K562 (cell line): ENCODE data around the gene FAM227B. TPM values are rescaled to one million over a fixed set of nuclear protein-coding genes. Genes with fewer than 3 reads are reported as not detected.

Experiments used
- ATAC-seq: fragments of 200-7000 bp; cut with Tn5 transposase; 3 replicates; pipeline ENCODE4 v1.9.1; 2020; ENCODE audit warnings: moderate library complexity
- BruUV-seq: library from RNA; stranded (reverse); fragments of 400-500 nt; replicated peaks from 2 replicates; lab custom pipeline; 2021; lab: Mats Ljungman, UMichigan
- CTCF ChIA-PET: fragments of 300-600 bp; formaldehyde crosslinking; extraction: SDS; loops from one replicate; lab custom pipeline; 2021; ENCODE audit warnings: low intra/inter-chr PET ratio; lab: Yijun Ruan, JAX
- POLR2A ChIA-PET: fragments of 300-600, 350-650 bp; sonication (Branson Sonifier 250); formaldehyde crosslinking; extraction: SDS; loops from one replicate; lab custom pipeline; 2021; ENCODE audit warnings: antibody characterized with exemption, inconsistent platforms; lab: Yijun Ruan, JAX
- DNase-seq, 4 experiments: peaks; one replicate each; pipeline versions ENCODE4 v3.0.0 to v3.0.0-alpha.2; 2011 to 2018; ENCODE audit warnings: low spot score in 3 of 4, mixed read lengths in 3 of 4; ENCODE audit errors: extremely low read depth in 1 of 4
- FAIRE-seq: peaks from 2 replicates; lab custom pipeline; 2011; peaks lifted over from hg19 to GRCh38; lab: Jason Lieb, UNC
- H2AFZ ChIP-seq: 2 replicates; pipeline ENCODE4 v1.6.0; 2011; ENCODE audit warnings: low read depth, low read length, control low read depth, inconsistent platforms
- H3K27ac ChIP-seq: fragments of 200-600 bp; 3 replicates; pipeline ENCODE4 v1.8.0; 2011; ENCODE audit warnings: low read depth, mild to moderate bottlenecking, control low read depth, inconsistent platforms, low read length, moderate library complexity, mixed read lengths; ENCODE audit errors: extremely low read depth
- H3K27me3 ChIP-seq, 2 experiments: fragments of 300-600 bp in 1 of 2; 2 replicates in 1 of 2; 3 replicates in 1 of 2; pipeline versions ENCODE4 v1.6.0 to v1.8.0; 2011; ENCODE audit warnings: inconsistent platforms in 2 of 2, low read length in 2 of 2, mild to moderate bottlenecking in 1 of 2, mixed read lengths in 1 of 2, moderate library complexity in 1 of 2; ENCODE audit not compliant: control insufficient read depth in 2 of 2, insufficient read depth in 2 of 2
- H3K36me3 ChIP-seq: fragments of 300-600 bp; 3 replicates; pipeline ENCODE4 v1.8.0; 2011; ENCODE audit warnings: mild to moderate bottlenecking, low read length, inconsistent platforms; ENCODE audit not compliant: control insufficient read depth, insufficient read depth
- H3K4me1 ChIP-seq, 2 experiments: fragments of 200-600 bp in 1 of 2; replicated peaks in 1 of 2; 2 replicates in 1 of 2; 3 replicates in 1 of 2; pipeline versions ENCODE4 v1.5.1 to v1.8.0; 2011; ENCODE audit warnings: inconsistent platforms in 2 of 2, low read length in 2 of 2, mild to moderate bottlenecking in 1 of 2, mixed read lengths in 1 of 2, moderate library complexity in 1 of 2; ENCODE audit not compliant: control insufficient read depth in 2 of 2, insufficient read depth in 2 of 2
- H3K4me2 ChIP-seq: 2 replicates; pipeline ENCODE4 v1.6.1; 2011; ENCODE audit warnings: low read length, control low read depth, inconsistent platforms, mixed read lengths; ENCODE audit not compliant: insufficient read depth
- H3K4me3 ChIP-seq: fragments of 200-600 bp; sonication (generic), shearing (Covaris generic); 2 replicates; pipeline ENCODE4 v1.5.1; 2016; ENCODE audit warnings: control low read depth, inconsistent platforms
- H3K79me2 ChIP-seq: fragments of 200-600 bp; 3 replicates; pipeline ENCODE4 v1.8.0; 2011; ENCODE audit warnings: low read length, inconsistent platforms; ENCODE audit not compliant: control insufficient read depth, insufficient read depth
- H3K9ac ChIP-seq, 2 experiments: 2 replicates each; pipeline versions ENCODE4 v1.6.0 to v1.6.1; 2011; ENCODE audit warnings: low read depth in 2 of 2, low read length in 2 of 2, control low read depth in 1 of 2, inconsistent platforms in 1 of 2, mild to moderate bottlenecking in 1 of 2, mixed read lengths in 1 of 2; ENCODE audit not compliant: insufficient read depth in 1 of 2
- H3K9me1 ChIP-seq: one replicate; pipeline ENCODE4 v1.6.0; 2011; ENCODE audit warnings: inconsistent platforms, mild to moderate bottlenecking, low read length, moderate library complexity; ENCODE audit not compliant: control insufficient read depth, insufficient read depth
- H3K9me3 ChIP-seq: replicated peaks from 2 replicates; pipeline ENCODE4 v1.5.1; 2011; ENCODE audit warnings: low read depth, low read length, inconsistent platforms; ENCODE audit not compliant: control insufficient read depth, insufficient read depth
- H4K20me1 ChIP-seq: replicated peaks from 2 replicates; pipeline ENCODE4 v1.6.1; 2011; ENCODE audit warnings: low read length, inconsistent platforms, mixed read lengths; ENCODE audit not compliant: control insufficient read depth, insufficient read depth
- ARHGAP35 ChIP-seq: fragments of 450-650 bp; IDR thresholded peaks from 2 replicates; pipeline ENCODE4 v1.6.1; 2018; ENCODE audit not compliant: partially characterized antibody
- CBFA2T2 ChIP-seq: fragments of 450-650 bp; conservative IDR thresholded peaks from 2 replicates; pipeline ENCODE4 v1.6.1; 2017; ENCODE audit warnings: mild to moderate bottlenecking
- CHCHD3 ChIP-seq: fragments of 250-450 bp; sonication (Bioruptor Pico); IDR thresholded peaks from 2 replicates; pipeline ENCODE4 v2.1.2; 2022; ENCODE audit warnings: mild to moderate bottlenecking
- HDAC8 ChIP-seq: fragments of 450-650 bp; IDR thresholded peaks from 2 replicates; pipeline ENCODE4 v1.6.1; 2016; ENCODE audit warnings: mild to moderate bottlenecking, missing genetic modification characterization, moderate library complexity, missing compliant biosample characterization
- NCOR1 ChIP-seq: fragments of 450-650 bp; IDR thresholded peaks from 2 replicates; pipeline ENCODE4 v1.6.1; 2016; ENCODE audit warnings: mild to moderate bottlenecking, moderate library complexity
- NFE2 ChIP-seq: IDR thresholded peaks from 2 replicates; pipeline ENCODE4 v1.6.1; 2014; ENCODE audit warnings: antibody characterized with exemption, low read depth
- NFIC ChIP-seq: fragments of 450-650 bp; IDR thresholded peaks from 2 replicates; pipeline ENCODE4 v1.6.1; 2017; ENCODE audit warnings: mild to moderate bottlenecking, inconsistent platforms
- YY1 ChIP-seq, 3 experiments: IDR thresholded peaks; 2 replicates each; pipeline ENCODE4 v1.6.1; 2011; ENCODE audit warnings: low read length in 2 of 3, mild to moderate bottlenecking in 2 of 3, moderate library complexity in 2 of 3, borderline replicate concordance in 1 of 3, control low read depth in 1 of 3, low read depth in 1 of 3; ENCODE audit not compliant: insufficient read depth in 3 of 3, insufficient replicate concordance in 2 of 3, control insufficient read depth in 1 of 3, insufficient read length in 1 of 3; ENCODE audit errors: extremely low read depth in 1 of 3
- ZKSCAN8 ChIP-seq: fragments of 200-800 bp; sonication (Bioruptor generic); IDR thresholded peaks from 2 replicates; pipeline ENCODE4 v1.6.1; 2016; ENCODE audit warnings: missing genetic modification characterization, missing compliant biosample characterization
- ZNF668 ChIP-seq: fragments of 250-450 bp; sonication (Bioruptor Pico); IDR thresholded peaks from 2 replicates; pipeline ENCODE4 v1.8.0; 2022; ENCODE audit warnings: mild to moderate bottlenecking, inconsistent platforms
- WGBS: fragments of 100-300 bp; shearing (Covaris generic); methylation state at CpG from one replicate; pipeline ENCODE4 v1.1.6; 2016; ENCODE audit warnings: low coverage, mixed read lengths; ENCODE audit not compliant: insufficient coverage; ENCODE audit errors: missing lambda C conversion rate; 5-methylcytosine and 5-hydroxymethylcytosine counted together
- in situ Hi-C: fragments of 300-500 bp; cut with MboI; formaldehyde crosslinking; loops from 4 replicates; pipeline ENCODE4 v1.15.0; 2018; ENCODE audit warnings: inconsistent platforms, mixed read lengths
- intact Hi-C: fragments of 100-400 bp; cut with micrococcal nuclease; formaldehyde crosslinking; loops from 2 replicates; pipeline ENCODE4 v1.14.2; 2022
- polyA plus RNA-seq, 8 experiments: library from polyadenylated mRNA; depleted of rRNA in 4 of 8; stranded (reverse) in 5 of 8; unstranded in 3 of 8; fragments of >200 nt; fragmentation: Nextera tagmentation in 2 of 8; fragmentation: Illumina TruSeq in 1 of 8; extraction: Ambion mirVana in 2 of 8; extraction: Trizol in 1 of 8; gene quantifications; 2 replicates each; pipeline versions ENCODE4 v1.2.1 to v1.2.3, GENCODE V29; 2011 to 2014; ENCODE audit warnings: inconsistent platforms in 1 of 8, missing spikeins in 1 of 8
- total RNA-seq, 7 experiments: library from RNA; depleted of rRNA in 6 of 7; stranded (reverse); fragments of >200 nt in 6 of 7; fragmentation: Illumina TruSeq in 2 of 7; extraction: Trizol in 2 of 7; gene quantifications; 2 replicates each; pipeline versions ENCODE4 v1.2.1 to v1.2.3, GENCODE V29; 2011 to 2021; ENCODE audit warnings: low replicate concordance in 1 of 7
- TF ChIP-seq, protein P1 (sequence below): fragments of 450-650 bp; IDR thresholded peaks from 2 replicates; pipeline ENCODE4 v1.6.1; 2017; ENCODE audit warnings: antibody characterized with exemption, mild to moderate bottlenecking
- TF ChIP-seq, protein P2 (sequence below): fragments of 450-650 bp; IDR thresholded peaks from 2 replicates; pipeline ENCODE4 v1.6.1; 2016; ENCODE audit warnings: borderline replicate concordance

The FAM227B gene
- total and polyA plus RNA-seq, 9 of the 15 experiments (the other 6 are each of a cell fraction or from before 2014, with no cell fraction given) = 5.1 to 12.5 (median 11.2) TPM

DNA sequence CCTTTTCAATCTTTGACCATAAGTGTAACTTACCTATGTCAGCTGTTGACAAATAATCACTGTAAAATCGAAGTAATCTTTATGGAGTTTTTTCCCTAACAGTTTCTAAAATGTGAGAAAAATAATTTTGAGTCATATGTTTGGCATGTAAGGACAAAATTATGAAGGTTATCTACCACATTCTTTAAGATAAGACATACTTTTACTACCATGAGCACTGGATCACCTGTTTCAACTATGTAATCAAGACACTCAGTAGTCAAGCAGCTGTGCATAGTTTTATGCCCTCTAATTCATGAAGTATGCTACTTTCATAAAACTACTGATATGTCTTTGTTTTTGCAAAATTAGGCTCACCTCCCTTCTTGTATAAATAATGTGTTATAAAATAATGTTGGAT lies 185.4 kb downstream of the FAM227B start (continued):
- TF ChIP-seq, protein P1, sequence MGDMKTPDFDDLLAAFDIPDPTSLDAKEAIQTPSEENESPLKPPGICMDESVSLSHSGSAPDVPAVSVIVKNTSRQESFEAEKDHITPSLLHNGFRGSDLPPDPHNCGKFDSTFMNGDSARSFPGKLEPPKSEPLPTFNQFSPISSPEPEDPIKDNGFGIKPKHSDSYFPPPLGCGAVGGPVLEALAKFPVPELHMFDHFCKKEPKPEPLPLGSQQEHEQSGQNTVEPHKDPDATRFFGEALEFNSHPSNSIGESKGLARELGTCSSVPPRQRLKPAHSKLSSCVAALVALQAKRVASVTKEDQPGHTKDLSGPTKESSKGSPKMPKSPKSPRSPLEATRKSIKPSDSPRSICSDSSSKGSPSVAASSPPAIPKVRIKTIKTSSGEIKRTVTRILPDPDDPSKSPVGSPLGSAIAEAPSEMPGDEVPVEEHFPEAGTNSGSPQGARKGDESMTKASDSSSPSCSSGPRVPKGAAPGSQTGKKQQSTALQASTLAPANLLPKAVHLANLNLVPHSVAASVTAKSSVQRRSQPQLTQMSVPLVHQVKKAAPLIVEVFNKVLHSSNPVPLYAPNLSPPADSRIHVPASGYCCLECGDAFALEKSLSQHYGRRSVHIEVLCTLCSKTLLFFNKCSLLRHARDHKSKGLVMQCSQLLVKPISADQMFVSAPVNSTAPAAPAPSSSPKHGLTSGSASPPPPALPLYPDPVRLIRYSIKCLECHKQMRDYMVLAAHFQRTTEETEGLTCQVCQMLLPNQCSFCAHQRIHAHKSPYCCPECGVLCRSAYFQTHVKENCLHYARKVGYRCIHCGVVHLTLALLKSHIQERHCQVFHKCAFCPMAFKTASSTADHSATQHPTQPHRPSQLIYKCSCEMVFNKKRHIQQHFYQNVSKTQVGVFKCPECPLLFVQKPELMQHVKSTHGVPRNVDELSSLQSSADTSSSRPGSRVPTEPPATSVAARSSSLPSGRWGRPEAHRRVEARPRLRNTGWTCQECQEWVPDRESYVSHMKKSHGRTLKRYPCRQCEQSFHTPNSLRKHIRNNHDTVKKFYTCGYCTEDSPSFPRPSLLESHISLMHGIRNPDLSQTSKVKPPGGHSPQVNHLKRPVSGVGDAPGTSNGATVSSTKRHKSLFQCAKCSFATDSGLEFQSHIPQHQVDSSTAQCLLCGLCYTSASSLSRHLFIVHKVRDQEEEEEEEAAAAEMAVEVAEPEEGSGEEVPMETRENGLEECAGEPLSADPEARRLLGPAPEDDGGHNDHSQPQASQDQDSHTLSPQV = no peak
- TF ChIP-seq ZKSCAN8 (CRISPR knock-in tag) (no peak), NFE2 (no peak), NCOR1 (no peak)

DNA sequence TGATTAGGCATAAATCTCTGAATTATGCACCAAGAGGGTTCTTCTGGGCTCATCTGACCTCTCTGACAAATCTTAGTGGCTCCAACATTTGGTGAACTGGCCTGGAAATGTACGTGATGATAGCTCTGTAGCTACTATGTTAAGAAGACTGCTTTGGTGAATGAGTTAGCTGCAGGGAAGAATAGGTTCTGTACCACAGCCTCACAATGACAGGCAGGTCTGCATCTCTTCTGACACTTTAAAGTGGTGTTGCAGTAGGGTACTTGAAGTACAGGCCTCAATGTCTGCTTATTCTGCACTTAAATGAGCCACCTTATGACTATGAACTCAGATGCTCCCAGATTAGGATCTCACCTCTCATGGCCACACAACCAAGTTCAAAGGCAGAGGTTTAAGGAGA lies 190.6 kb downstream of the FAM227B start:
- 0% methylated on average over 1 of the region's 1 CpG for WGBS
- CTCF ChIA-PET = no interaction called here
- in situ Hi-C loops = no loop called here

More for the DNA sequence above, 190.6 kb downstream of the FAM227B start:
- H3K79me2 ChIP-seq = no peaks in the 10 kb centered on the region
- no TSS peak for BruUV-seq
- DNase-seq (no peak), FAIRE-seq (no peak), ATAC-seq (no peak)
- H3K9ac ChIP-seq = no peak overlapping the region
- intact Hi-C loops = no loop called here
- H3K4me3 ChIP-seq = no peak overlapping the region
- no peak overlapping the region for H2AFZ ChIP-seq
- H3K9me3 ChIP-seq = no peaks in the 10 kb centered on the region
- H3K27ac ChIP-seq = no peak overlapping the region
- no peaks in the 10 kb centered on the region for H4K20me1 ChIP-seq
- TF ChIP-seq HDAC8 (tag) (no peak), YY1 (IDR thresholded peaks at IDR 0.05; ENCODE audit: borderline replicate concordance in 1 of 3, control insufficient read depth in 1 of 3, extremely low read depth in 1 of 3, insufficient read depth in 3 of 3, insufficient read length in 1 of 3, insufficient replicate concordance in 2 of 3, low read depth in 1 of 3, low read length in 2 of 3) (no peak), ARHGAP35 (no peak), CHCHD3 (CRISPR knock-in tag) (no peak), ZNF668 (CRISPR knock-in tag) (no peak), NFIC (no peak), CBFA2T2 (no peak)
- TF ChIP-seq, protein P2, sequence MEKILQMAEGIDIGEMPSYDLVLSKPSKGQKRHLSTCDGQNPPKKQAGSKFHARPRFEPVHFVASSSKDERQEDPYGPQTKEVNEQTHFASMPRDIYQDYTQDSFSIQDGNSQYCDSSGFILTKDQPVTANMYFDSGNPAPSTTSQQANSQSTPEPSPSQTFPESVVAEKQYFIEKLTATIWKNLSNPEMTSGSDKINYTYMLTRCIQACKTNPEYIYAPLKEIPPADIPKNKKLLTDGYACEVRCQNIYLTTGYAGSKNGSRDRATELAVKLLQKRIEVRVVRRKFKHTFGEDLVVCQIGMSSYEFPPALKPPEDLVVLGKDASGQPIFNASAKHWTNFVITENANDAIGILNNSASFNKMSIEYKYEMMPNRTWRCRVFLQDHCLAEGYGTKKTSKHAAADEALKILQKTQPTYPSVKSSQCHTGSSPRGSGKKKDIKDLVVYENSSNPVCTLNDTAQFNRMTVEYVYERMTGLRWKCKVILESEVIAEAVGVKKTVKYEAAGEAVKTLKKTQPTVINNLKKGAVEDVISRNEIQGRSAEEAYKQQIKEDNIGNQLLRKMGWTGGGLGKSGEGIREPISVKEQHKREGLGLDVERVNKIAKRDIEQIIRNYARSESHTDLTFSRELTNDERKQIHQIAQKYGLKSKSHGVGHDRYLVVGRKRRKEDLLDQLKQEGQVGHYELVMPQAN = no peak
- POLR2A ChIA-PET = no interaction called here
- no peaks in the 10 kb centered on the region for H3K4me1 ChIP-seq
- H3K36me3 ChIP-seq = no peaks in the 10 kb centered on the region
- no peaks in the 10 kb centered on the region for H3K9me1 ChIP-seq
- H3K27me3 ChIP-seq = no peaks in the 10 kb centered on the region
- H3K4me2 ChIP-seq = no peak overlapping the region
